HG03139 (cell line): ENCODE results near the gene GRHL3.

Source experiments
- ATAC-seq: cut with Tn5 transposase; IDR thresholded peaks from one replicate; pipeline ENCODE4 v1.9.1; 2021; ENCODE audit not compliant: unreplicated experiment

The GRHL3 gene

GRCh38 chr1:24292887-24293286 is 26.3 kb upstream of the GRHL3 start:
- ATAC-seq: no peak

GRCh38 chr1:24293392-24294227 is 25.5 kb upstream of the GRHL3 start:
- ATAC-seq: no peak

DNA sequence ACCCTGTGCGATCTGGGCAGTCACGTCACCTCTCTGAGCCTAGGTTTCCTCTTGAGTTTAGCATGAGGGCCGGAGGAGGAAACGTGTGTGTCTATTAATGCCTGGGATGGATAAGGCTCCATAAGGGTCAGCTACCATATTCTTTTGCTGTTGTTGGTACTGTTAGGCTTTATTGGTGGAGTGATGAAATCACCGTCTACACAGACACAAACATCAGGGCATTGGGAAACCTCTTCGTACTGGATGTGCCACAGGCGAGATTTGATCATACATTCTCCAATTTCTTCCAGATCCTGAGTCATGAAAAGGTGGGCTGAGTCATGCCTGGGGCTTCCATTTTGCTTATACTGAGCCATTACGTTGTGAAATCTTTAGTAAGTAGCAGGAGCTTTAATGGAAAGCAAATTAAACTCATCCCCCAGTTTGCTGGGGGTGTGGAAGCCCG is 24.9 kb upstream of the GRHL3 start:
- ATAC-seq: no peak

GRCh38 chr1:24294716-24295371 is 24.3 kb upstream of the GRHL3 start:
- ATAC-seq: no peak

GRCh38 chr1:24295535-24295934 is 23.6 kb upstream of the GRHL3 start:
- no peak for ATAC-seq

DNA sequence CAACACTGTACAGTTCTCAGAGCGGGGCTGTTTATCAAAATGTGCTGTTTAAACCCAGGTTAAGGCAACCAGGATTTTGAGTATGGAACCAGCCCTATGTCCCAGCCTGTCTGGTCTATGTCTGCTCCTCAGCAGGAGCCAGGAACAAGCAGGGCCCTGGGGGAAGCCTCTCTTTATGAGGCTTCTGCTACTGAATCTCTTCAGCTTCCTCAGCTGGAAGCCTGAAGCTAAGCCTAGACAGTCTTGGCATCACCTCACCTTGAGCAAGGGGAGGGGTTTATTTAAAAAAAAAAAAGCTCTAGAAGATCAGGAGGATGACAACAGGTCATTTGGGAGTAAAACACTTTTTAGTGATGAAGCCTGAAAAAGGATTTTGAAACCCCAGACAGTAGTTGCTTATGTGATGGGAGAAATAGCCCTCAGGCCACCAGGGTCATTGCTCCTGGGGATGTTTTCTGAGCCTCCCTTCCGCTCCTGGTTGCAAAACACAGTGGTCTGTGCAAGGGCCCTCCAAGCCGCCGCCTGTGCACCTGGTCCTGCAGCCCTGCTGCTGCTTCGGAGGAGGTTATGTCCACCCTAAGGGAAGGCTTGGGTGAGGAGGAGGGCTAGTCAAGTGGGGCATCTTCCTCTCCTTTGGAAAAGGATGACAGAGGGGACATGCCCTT is 21.8 kb upstream of the GRHL3 start:
- ATAC-seq: no peak

DNA sequence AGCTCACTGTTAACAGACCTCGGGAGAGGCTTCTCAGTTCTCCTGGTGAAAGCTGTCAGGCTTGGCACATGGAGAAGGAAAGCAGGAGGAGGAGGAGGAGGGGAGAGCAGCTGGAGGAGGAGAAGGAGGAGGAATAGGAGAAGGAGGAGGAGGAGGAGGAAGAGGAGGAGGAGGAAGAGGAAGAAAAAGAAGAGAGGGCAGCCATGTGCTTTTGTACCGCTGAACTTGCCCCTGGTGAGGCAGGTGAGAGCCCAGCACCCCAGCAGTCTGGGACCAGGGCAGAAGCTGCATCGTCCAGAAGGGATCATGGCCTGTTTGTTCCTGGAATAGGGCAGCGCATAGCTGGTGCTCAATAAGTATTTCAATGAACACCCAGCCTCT is 21.3 kb upstream of the GRHL3 start:
- no peak for ATAC-seq

DNA sequence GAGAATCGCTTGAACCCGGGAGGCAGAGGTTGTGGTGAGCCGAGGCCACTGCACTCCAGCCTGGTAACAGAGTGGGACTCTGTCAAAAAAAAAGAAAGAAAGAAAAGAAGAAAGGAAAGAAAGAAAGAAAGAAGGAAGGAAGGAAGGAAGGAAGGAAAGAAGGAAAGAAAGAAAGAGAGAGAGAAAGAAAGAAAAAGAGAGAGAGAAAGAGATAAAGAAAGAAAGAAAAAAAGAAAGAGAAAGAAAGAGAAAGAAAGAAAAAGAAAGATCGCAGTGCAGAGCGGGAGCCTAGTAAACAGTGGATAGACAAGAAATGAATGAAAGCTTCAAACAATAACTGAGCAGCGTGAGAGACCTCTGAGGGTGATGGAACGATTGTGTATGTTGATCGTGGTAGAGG is 20.6 kb upstream of the GRHL3 start:
- no peak for ATAC-seq

DNA sequence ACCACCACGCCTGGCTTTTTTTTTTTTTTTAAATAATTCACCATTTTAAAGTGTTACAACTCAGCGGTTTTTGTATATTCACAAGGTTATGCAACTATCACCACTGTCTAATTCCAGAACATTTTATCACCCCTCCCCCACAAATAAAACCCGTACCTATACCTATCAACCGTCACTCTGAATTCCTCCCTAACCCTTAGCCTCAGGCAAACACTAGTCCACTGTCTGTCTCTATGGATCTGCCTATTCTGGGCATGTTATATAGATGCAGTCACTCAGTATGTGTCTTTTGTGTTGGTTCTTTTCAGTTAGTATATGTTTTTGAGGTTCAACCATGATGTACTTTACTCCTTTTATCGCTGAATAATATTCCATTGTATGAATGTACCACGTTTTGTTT is 19.3 kb upstream of the GRHL3 start:
- ATAC-seq: no peak

- ATAC-seq: no peak
Observed at GRCh38 chr1:24300971-24301784, 18.0 kb upstream of the GRHL3 start.

DNA sequence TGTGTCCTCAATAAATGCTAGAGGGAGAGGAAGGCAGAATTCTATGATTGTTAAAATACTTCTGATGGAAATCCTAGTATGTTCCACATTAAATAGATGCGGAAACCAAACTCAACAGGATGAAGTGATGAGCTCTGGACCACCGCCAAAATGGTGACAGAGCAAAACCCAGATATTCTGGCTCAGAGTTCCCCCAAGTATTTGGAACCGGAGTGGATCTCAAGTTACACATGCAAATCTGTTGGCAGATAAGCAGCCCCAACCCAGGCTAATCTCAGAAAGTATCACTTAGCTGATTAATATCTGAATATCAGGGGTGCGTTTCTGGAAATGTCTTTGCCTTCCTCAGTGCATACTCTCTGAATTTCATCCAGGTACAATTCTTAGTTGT is 17.4 kb upstream of the GRHL3 start:
- no peak for ATAC-seq

GRCh38 chr1:24302209-24302611 is 16.9 kb upstream of the GRHL3 start:
- ATAC-seq: no peak

DNA sequence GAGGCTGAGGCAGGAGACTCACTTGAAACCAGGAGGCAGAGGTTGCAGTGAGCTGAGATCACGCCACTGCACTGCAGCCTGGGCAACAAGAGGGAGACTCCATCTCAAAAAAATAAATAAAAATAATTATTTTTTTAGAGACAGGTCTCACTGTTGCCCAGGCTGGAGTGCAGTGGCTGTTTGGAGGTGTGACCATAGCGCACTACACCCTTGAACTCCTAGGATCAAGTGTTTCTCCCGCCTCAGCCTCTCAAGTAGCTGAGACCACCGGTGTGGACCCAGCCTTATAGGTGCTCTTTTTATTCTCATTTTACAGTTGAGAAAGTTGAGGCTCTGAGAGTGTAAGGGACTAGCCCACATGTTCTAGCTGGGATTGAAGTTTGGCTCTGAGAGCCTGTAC is 15.6 kb upstream of the GRHL3 start:
- ATAC-seq: no peak

DNA sequence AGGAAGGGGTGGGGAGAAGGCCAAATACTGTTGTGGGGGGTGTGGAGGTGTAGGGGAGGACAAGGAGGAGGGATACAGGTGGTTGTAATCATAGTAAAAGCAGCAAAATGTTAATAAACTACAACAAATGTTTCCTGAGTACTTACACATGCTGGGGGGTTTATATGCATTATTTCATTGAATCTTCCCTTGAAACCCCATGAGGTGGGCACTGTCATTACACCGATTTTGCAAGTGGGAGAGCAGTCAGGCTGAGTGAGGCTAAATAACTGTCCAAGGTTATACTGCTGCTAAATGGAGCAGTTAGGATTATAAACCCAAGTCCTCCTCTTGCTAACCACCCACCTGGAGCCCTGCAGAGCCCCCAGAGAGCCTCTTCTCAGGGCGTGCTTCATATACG is 14.4 kb upstream of the GRHL3 start:
- no peak for ATAC-seq

DNA sequence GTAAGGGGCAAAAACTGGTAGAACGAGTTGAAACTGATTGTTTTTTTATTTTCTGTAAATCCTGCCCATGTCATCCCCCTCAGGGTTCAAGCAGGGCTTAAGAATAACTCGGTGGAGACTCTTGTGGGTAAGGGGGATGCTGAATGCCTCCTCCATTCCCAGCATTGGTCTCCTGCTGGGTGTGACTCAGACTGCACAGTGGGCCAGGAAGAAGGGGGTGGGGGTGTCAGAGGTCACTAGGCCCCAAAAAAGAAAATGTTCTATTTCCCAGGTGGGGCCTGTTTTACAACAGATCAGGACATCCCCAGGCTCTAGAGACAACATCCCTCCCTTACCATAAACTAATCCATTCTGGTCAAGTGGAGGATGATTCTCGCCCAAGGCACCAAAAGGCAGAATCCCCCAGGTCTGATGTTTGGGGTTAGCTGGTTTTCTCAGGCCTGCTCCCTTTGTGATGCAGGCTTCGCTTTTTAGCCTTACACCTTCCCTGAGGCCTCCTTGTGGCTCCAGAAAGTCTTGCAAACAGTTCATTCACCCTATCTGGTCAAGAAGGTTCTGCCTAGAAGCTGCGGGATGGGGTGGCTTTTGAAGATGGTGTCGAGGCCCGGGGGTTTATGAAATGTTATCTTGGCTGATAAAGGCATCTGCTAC is 10.7 kb upstream of the GRHL3 start:
- no peak for ATAC-seq

DNA sequence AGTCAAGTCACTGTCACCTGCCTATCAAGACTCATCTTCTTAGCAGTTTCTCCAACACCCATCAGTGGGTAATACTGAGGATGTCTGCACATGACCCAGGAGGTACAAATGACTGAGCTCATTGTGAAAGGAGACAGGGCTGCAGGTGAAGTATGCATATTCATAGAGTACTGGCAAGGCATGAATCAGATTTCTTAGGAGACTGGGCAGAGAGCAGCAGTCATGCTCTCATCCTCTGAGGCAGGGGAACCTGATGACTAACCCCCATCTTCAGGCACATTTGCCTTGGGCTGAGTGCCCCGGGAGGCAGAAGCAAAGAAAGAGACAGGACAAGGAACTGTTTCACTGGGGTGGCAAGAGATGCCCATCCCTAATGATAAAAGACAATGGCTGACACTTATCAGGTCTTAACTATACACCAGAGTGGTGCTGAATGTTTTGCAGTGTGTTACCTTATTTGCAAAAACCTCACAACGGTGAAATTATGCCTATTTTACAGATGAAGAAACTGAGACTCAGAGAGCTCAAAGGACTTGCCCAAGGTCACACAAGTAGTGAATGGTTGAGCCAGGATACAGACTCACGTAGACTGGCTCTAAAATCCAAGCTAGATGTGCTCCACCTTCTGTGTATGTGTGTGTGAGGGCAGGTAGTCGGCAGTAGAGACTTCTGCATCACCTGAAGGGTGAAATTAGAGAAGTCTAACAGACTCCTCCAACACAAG is 9.2 kb upstream of the GRHL3 start:
- no peak for ATAC-seq

DNA sequence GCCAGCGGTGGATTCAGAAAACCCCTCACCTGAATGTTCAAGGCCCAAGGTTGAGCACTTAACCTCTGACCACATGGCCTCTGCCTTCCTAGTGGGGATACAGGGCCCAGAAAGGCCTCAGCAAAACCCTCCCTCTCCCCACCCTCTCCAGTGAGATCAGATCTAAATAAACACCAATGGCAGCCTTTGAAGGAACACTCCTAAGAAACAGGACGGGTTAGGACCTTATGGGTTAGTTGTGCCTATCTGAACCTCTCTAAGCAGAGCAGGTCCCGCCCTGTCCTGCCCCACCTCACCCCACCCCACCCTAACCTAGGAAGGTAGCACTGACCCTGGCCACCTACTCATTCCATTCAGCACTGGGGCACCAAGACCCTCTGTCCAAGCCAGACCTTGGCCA is 7.9 kb upstream of the GRHL3 start:
- no peak for ATAC-seq

GRCh38 chr1:24311741-24312140 is 7.4 kb upstream of the GRHL3 start:
- ATAC-seq: no peak

- no peak for ATAC-seq
Observed at GRCh38 chr1:24315391-24315790, 3.8 kb upstream of the GRHL3 start.

DNA sequence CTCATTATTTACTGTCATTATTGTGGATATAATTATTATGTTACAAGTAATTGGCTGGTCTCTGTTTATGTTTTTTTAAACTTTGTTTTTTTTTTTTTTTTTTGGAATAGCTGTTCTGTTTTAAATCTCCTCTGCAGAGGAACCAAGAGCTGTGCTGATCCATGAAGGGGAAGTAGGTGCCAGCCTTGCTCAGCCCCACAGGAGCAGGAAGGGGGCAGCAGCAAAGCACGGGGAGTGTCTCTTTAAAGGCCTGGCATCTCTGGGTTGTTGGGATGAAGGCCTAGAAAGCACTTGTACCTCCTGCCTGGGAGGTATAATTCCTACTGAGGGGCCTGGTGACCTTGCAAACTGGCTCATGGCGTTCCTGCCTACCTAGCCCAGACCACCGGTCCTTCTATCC is 2.5 kb upstream of the GRHL3 start:
- ATAC-seq: no peak
